ENCODE measurements around the gene SLC22A14. TPM values are rescaled to one million over a fixed set of nuclear protein-coding genes. Genes with fewer than 3 reads are reported as not detected.

The SLC22A14 gene
- total RNA-seq, 3 donors from 2014 or later (not counting 1 experiment from before 2014, with no cell fraction given) = 0.20 TPM; not detected in 2

- peaks cover 2% of the 10 kb centered on the region for H3K9me3 ChIP-seq (ENCODE audit: control insufficient read depth, insufficient read depth, low read length)
- intact Hi-C loops (cut with micrococcal nuclease) = no loop called here
- WGBS (ENCODE audit: insufficient coverage) = 96% methylated on average over 6 of the region's 6 CpGs
- H3K4me1 Mint-ChIP-seq = peaks cover 12 to 13% of the 10 kb centered on the region in 2 donors
- H3K4me3 Mint-ChIP-seq = no peak overlapping the region
- H3K36me3 ChIP-seq (ENCODE audit: control insufficient read depth, insufficient read depth, low read length) = no peaks in the 10 kb centered on the region
- TF ChIP-seq CTCF (IDR thresholded peaks at IDR 0.05) = no peak
- H3K4me1 ChIP-seq (ENCODE audit: control insufficient read depth, insufficient read depth, low read length) = peaks cover 10% of the 10 kb centered on the region
- no peak overlapping the region for H3K4me3 ChIP-seq (ENCODE audit: low read length)
- H3K27ac Mint-ChIP-seq = peak overlapping the region in 1 of 2 donors; percentile 47
- DNase-seq (no peak), ATAC-seq (no peak)
- no peaks in the 10 kb centered on the region for H3K27me3 ChIP-seq (ENCODE audit: control insufficient read depth, insufficient read depth, low read length)
- no peaks in the 10 kb centered on the region for H3K9me3 Mint-ChIP-seq
- H3K27me3 Mint-ChIP-seq (ENCODE audit: low read depth in 2 of 2) = no peaks in the 10 kb centered on the region
- no peaks in the 10 kb centered on the region for H3K36me3 Mint-ChIP-seq
- no peak overlapping the region for H3K27ac ChIP-seq (ENCODE audit: low read length)
Measured at GRCh38 chr3:38364721-38365400, 82.8 kb downstream of the SLC22A14 start.

- Histone ChIP-seq H3K27me3 (ENCODE audit: control insufficient read depth, insufficient read depth, low read length) (no peaks in the 10 kb centered on the region), H3K9me3 (ENCODE audit: control insufficient read depth, insufficient read depth, low read length) (peaks cover 2% of the 10 kb centered on the region), H3K4me1 (ENCODE audit: control insufficient read depth, insufficient read depth, low read length) (peaks cover 10% of the 10 kb centered on the region), H3K4me3 (ENCODE audit: low read length) (no peak overlapping the region), H3K27ac (ENCODE audit: low read length) (no peak overlapping the region), H3K36me3 (ENCODE audit: control insufficient read depth, insufficient read depth, low read length) (no peaks in the 10 kb centered on the region)
- H3K36me3 Mint-ChIP-seq = no peaks in the 10 kb centered on the region
- DNase-seq = no peak
- TF ChIP-seq CTCF (IDR thresholded peaks at IDR 0.05) = no peak
- no peaks in the 10 kb centered on the region for H3K9me3 Mint-ChIP-seq
- ATAC-seq = no peak
- WGBS (ENCODE audit: insufficient coverage) = 97% methylated on average over 13 of the region's 13 CpGs
- intact Hi-C loops (cut with micrococcal nuclease) = no loop called here
- H3K27me3 Mint-ChIP-seq (ENCODE audit: low read depth in 2 of 2) = no peaks in the 10 kb centered on the region
- no peak overlapping the region for H3K27ac Mint-ChIP-seq
- H3K4me3 Mint-ChIP-seq = no peak overlapping the region
- peaks cover 12 to 13% of the 10 kb centered on the region in 2 donors for H3K4me1 Mint-ChIP-seq
Measured at GRCh38 chr3:38365469-38366062, 83.5 kb downstream of the SLC22A14 start.

- H3K4me1 Mint-ChIP-seq = peaks cover 12 to 13% of the 10 kb centered on the region in 2 donors
- no peak overlapping the region for H3K4me3 Mint-ChIP-seq
- H3K36me3 Mint-ChIP-seq = no peaks in the 10 kb centered on the region
- TF ChIP-seq CTCF (IDR thresholded peaks at IDR 0.05) = no peak
- H3K27me3 Mint-ChIP-seq (ENCODE audit: low read depth in 2 of 2) = no peaks in the 10 kb centered on the region
- Histone ChIP-seq H3K27ac (ENCODE audit: low read length) (no peak overlapping the region), H3K36me3 (ENCODE audit: control insufficient read depth, insufficient read depth, low read length) (no peaks in the 10 kb centered on the region), H3K4me1 (ENCODE audit: control insufficient read depth, insufficient read depth, low read length) (peaks cover 10% of the 10 kb centered on the region), H3K27me3 (ENCODE audit: control insufficient read depth, insufficient read depth, low read length) (no peaks in the 10 kb centered on the region), H3K9me3 (ENCODE audit: control insufficient read depth, insufficient read depth, low read length) (peaks cover 2% of the 10 kb centered on the region), H3K4me3 (ENCODE audit: low read length) (no peak overlapping the region)
- intact Hi-C loops (cut with micrococcal nuclease) = no loop called here
- H3K9me3 Mint-ChIP-seq = no peaks in the 10 kb centered on the region
- ATAC-seq = no peak
- WGBS (ENCODE audit: insufficient coverage) = 95% methylated on average over 3 of the region's 3 CpGs
- no peak for DNase-seq
- H3K27ac Mint-ChIP-seq = no peak overlapping the region
Measured at GRCh38 chr3:38366082-38366481, 84.0 kb downstream of the SLC22A14 start.

Measured in natural killer cell (primary cell).